ENCODE results near the gene TCF12.

DNA sequence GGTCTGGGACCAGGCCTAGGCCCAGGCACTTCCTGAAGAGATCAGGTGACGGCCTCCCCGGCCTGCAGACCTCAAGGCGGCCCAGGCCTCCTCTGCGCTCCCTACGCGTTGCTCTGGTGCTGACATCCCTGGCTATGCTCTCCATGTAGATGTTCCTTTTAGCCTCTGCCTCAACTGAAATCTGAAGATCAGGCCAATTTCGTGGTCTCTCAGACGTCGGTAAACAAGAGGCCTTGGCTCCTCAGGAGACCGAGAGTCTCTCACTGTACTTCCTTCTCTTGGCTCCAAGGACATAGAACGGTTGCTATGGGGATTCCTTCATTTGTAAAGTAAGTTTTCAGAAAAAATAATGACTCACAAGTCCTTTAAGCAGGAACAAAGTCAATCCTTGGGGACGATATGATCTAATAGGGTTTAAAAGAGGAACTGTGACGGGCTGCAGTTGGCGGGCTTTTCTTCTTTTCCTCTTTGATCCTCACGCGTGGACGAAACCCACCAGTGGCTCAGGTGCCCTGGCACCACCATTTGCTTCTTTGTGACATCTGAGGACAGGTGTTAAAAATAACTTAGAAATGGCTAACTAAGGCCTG lies 402.3 kb downstream of the TCF12 start:
- TF ChIP-seq CTCF (IDR thresholded peaks at IDR 0.05) (no peak), POLR2AphosphoS5 (IDR thresholded peaks at IDR 0.05) (no peak)

All from esophagus muscularis mucosa (tissue), 3 donors.